K562 (cell line): ENCODE results near the gene GUCY1A1.

Experiments used
- CEBPZ ChIP-seq: fragments of 150-350 bp; IDR thresholded peaks from 2 replicates; pipeline ENCODE4 v1.6.1; 2014; ENCODE audit warnings: low read depth, mild to moderate bottlenecking, low read length, borderline replicate concordance
- CTCF ChIP-seq, 3 experiments: IDR thresholded peaks in 2 of 3; conservative IDR thresholded peaks in 1 of 3; 2 replicates each; pipeline ENCODE4 v1.5.1; 2011 to 2012; ENCODE audit warnings: low read length in 3 of 3, mild to moderate bottlenecking in 3 of 3, control low read depth in 2 of 3, improper control_type of control experiment in 1 of 3, inconsistent platforms in 1 of 3, low read depth in 1 of 3, mixed read lengths in 1 of 3, moderate library complexity in 1 of 3; ENCODE audit not compliant: insufficient read depth in 2 of 3
- TAF1 ChIP-seq: IDR thresholded peaks from 2 replicates; pipeline ENCODE4 v1.6.1; 2011; ENCODE audit warnings: mild to moderate bottlenecking, low read length, moderate library complexity; ENCODE audit not compliant: insufficient read depth, control insufficient read depth, severe bottlenecking; ENCODE audit errors: extremely low read depth

- TF ChIP-seq TAF1 (no peak), CEBPZ (no peak), CTCF (IDR thresholded peaks at IDR 0.05 in 2 of 3, conservative IDR thresholded peaks at IDR 0.05 in 1 of 3; ENCODE audit: insufficient read depth in 2 of 3, low read depth in 1 of 3, low read length in 3 of 3) (no peak)
Observed at GRCh38 chr4:155751569-155751968, 84.9 kb downstream of the GUCY1A1 start.
